ENCODE measurements around the gene OSBP2.

Gene OSBP2

GRCh38 chr22:30940685-30941362, 246.2 kb downstream of the OSBP2 start:
- no peak for DNase-seq (ENCODE audit: low read depth in 2 of 2)

- DNase-seq (ENCODE audit: low read depth in 2 of 2), result no peak
Observed at GRCh38 chr22:30941363-30941740, 246.7 kb downstream of the OSBP2 start.

- peak in 1 of 2 donors; percentile 25 for DNase-seq (ENCODE audit: low read depth in 2 of 2)
Observed at GRCh38 chr22:30943368-30943767, 248.7 kb downstream of the OSBP2 start.

DNA sequence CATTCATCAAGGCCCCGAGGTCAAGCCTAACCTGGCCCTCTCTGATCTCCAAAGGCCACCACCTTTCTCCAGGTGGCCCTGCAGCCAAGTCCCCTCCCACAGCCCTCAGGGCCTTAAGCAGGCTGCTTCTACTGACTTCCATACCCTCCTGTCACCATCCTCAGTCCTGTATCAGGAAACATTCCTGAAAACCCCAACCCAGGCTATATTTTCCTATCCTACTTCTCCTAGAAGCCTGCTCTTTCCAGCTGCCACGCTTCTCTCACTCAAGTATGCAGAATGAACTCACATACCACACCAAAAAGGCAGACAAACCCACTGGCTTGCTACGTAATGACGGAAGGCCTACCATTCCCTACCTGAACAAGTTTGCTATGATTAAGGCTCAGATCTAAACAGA, 250.3 kb downstream of the OSBP2 start:
- DNase-seq (ENCODE audit: low read depth in 2 of 2), result no peak

- DNase-seq (ENCODE audit: low read depth in 2 of 2), result no peak
Observed at GRCh38 chr22:30945653-30946052, 251.0 kb downstream of the OSBP2 start.

DNA sequence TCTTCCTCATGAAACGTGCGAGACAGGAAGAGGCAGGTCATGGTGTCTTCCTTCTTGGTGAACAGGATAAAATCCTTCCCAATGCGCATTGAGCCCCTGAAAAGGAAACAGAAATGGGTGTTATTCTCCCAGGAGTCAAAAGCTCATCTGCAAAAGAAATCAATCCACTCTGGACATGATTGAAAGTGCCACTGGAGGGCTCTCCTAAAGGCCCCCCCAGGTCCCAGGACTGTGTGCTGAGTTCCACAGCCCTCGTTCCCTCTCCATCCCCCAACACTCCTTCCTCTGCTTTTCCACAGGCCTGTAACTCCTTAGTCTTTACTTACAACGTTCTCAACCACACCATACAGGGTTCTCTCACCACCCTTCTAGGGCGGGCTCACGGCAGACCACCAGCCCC, 251.7 kb downstream of the OSBP2 start:
- DNase-seq (ENCODE audit: low read depth in 2 of 2), result no peak

DNA sequence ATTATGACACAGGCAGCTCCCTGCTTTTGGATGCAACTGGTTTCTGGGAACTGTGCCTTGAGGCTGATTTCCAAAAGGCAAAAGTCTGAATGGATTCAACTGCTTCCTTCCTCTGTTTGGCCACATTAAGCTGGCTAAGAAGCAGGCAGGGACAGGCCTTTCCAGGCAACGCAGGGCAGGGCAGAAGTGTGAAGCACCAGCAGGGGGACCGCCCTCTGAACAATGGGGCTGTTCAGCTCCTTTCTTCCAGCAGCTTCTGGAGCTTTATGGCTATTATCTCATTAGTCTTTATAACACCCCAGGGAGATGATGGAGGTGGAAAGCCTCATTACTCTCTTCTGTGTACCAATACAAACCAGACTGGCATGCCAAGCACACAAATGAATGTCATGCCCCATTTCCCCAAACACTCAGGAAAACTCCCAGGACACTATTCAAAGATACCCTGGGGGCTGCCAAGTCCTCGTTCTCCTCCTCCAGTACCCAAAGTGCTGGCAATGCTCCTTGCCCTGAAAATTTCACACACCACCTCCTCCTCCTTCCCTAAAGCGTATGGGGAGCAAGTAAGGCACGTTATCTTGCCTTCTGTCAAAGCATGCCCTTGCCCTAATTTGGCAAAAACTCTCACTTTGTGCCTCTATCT, 252.6 kb downstream of the OSBP2 start:
- no peak for DNase-seq (ENCODE audit: low read depth in 2 of 2)

DNA sequence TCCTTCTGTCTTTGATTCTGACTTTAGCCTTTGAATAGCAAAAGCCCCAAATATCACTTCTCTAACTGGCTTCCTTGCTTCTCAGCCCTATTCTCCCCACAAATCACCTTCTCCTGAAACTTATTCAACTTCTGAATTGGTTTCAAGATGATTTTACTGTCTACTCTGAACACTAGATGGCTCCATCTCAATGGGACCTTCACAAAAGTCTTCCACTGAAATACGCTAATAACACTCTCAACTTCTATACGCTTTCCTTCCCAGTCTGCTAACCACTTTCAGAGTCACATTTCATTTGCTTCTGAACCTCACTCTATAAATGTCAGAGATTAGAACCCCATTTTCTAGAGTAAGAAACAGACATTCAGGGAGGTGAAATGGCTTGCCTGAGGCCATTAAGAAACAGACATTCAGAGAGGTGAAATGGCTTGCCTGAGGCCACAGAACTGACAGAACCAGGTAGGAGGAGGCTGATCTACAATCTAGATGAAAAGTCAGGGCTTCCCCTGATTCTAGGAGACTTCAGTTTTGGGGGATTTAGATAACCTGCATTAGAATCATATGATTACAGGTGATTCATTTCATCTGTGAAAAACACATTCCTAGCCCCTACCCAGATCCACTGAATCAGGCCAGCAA, 253.3 kb downstream of the OSBP2 start:
- DNase-seq (ENCODE audit: low read depth in 2 of 2), result no peak

GRCh38 chr22:30948930-30949342, 254.3 kb downstream of the OSBP2 start:
- no peak for DNase-seq (ENCODE audit: low read depth in 2 of 2)

DNA sequence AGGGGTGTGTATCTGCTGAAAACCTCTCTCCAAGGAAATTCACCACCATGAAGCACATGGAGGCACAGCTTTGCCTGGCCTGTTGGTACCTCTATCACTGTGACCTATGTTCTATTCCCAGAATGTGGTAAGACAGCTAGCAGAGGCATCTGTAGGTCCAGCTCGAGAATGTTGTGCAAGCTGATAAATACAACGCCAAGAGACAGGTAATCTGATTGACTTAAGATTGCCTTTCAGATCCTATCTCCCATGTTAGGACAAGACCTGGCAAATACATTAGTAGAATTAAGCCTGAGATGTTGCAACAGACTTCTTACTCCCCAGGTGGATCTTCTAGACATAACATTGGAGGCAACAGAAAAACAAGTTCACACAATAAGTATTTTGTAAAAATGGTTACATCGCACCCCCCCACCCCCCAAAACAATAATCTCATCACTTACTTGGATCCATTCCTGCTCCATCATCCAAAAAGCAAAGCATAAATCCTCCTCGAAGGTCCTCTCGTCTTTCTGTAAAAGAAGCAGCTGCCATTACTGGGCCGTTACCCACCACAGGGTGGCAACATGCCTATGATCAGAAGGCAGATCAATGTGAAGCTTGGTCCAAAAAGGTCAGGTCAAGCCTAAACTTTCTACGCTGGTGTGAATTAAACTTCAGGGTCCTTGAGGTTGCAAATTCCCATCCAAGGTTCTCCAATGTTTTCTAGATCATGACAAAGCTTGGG, 255.4 kb downstream of the OSBP2 start:
- DNase-seq (ENCODE audit: low read depth in 2 of 2), result no peak

DNA sequence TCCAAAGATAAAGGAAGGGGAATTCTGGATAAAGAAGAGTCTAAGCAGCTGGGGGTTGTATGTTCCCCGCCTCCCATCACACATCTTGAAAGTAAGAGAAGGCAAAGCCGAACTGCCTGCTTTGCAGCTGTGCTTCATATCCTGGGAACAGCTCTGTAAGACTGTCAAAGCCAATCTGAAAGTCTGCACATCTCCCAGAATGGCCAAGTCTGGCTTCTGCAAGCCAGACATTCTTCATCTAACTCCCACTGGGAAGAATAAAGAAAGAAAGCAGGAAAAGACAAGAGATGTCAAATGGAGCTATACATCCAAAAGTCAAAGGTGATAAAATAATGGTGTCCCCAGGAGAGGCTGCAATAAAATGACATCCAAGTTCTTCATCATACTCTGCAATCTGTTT, 258.5 kb downstream of the OSBP2 start:
- DNase-seq (ENCODE audit: low read depth in 2 of 2), result no peak

- DNase-seq (ENCODE audit: low read depth in 2 of 2), result no peak
Observed at GRCh38 chr22:30955153-30955552, 260.5 kb downstream of the OSBP2 start.

All from stimulated activated CD8-positive, alpha-beta memory T cell treated with anti-CD3 and anti-CD28 coated beads, Interleukin-7, amount 100 ng/mL, for 1 hour (primary cell).